Measurements from ENCODE around the gene B3GNT3.

GRCh38 chr19:17840019-17840418 is 45.1 kb downstream of the B3GNT3 start:
- TF ChIP-seq, protein P1, sequence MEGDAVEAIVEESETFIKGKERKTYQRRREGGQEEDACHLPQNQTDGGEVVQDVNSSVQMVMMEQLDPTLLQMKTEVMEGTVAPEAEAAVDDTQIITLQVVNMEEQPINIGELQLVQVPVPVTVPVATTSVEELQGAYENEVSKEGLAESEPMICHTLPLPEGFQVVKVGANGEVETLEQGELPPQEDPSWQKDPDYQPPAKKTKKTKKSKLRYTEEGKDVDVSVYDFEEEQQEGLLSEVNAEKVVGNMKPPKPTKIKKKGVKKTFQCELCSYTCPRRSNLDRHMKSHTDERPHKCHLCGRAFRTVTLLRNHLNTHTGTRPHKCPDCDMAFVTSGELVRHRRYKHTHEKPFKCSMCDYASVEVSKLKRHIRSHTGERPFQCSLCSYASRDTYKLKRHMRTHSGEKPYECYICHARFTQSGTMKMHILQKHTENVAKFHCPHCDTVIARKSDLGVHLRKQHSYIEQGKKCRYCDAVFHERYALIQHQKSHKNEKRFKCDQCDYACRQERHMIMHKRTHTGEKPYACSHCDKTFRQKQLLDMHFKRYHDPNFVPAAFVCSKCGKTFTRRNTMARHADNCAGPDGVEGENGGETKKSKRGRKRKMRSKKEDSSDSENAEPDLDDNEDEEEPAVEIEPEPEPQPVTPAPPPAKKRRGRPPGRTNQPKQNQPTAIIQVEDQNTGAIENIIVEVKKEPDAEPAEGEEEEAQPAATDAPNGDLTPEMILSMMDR (IDR thresholded peaks at IDR 0.05) = no peak
- no peak for TF ChIP-seq ZFX (IDR thresholded peaks at IDR 0.05; ENCODE audit: borderline replicate concordance)
